HG03025 (cell line): ENCODE results near the gene IDH3A.
A peak's percentile ranks its signal among the peaks of the same experiment; 100 is the strongest.

ENCODE experiments used
- ATAC-seq: cut with Tn5 transposase; IDR thresholded peaks from one replicate; pipeline ENCODE4 v1.9.1; 2021; ENCODE audit warnings: mild to moderate bottlenecking, moderate library complexity; ENCODE audit not compliant: unreplicated experiment, low FRiP score

IDH3A gene

GRCh38 chr15:78162038-78162437 lies 12.9 kb downstream of the IDH3A start:
- ATAC-seq, result no peak

- no peak for ATAC-seq
Measured at GRCh38 chr15:78164010-78164409, 14.8 kb downstream of the IDH3A start.

GRCh38 chr15:78167227-78167888 lies 18.2 kb downstream of the IDH3A start:
- no peak for ATAC-seq

- no peak for ATAC-seq
Measured at GRCh38 chr15:78168608-78169007, 19.4 kb downstream of the IDH3A start.

DNA sequence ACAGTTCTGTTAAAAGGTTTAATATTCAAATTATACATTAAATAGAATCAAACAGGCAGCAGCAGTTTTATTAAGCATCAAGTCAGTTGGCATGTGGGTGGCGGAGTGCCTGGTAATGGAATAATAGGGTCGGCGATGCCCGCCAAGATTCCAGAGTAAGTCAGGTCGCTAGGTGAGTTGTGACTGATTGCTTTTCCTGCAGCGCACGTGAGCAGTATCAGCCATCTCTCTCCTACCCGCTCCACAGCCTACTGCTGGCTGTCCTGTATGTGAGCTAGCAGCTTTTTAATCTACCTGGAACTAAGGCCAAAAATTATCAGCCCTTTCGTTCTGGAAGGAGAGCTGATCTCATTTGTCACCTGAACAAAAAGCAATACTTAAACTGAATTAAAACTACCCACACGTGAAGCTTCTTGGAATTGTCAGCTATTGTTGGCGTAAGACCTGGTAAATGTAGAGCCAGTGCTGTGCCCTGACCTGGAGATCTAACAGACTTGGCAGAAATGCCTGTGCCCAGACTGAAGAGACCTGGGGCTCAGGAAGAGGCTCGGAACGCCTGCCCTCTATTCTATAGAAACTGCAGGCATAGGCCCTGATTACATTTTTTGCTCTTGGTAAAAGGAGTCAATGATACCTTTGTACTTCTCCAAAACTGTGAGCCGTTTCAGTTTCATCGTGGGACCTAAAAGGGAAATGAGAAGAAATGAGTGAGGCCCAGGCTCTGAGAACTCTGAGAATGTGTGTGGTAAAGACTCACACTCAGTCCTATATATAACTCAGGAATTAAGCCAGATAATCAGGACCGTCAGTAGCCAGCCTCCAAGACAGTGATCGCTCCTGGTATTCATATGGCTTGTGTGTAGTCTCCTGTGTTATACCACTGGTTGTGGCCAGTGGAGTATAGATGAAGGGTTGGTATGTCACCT lies 21.9 kb downstream of the IDH3A start:
- peak; percentile 49 for ATAC-seq

GRCh38 chr15:78171864-78172472 lies 22.8 kb downstream of the IDH3A start:
- ATAC-seq, result no peak

DNA sequence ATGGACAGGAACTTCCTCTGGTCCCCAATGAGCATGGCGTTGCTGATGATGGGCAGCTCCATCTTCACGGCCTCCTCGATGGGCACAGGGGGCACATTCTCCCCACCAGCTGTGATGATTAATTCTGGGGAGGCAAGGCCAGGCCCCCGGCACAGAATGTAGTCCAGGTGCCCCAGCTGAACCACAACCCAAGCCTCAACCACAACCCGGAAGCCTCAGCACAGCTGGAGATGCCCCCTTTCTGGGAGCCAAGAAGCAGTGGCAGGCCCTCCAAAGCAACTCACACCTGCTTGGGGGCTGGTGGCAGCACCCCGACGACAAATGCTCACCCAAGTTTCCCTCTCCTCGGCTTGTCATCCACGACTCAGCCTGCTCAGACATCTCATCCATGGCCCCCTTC lies 25.2 kb downstream of the IDH3A start:
- no peak for ATAC-seq

DNA sequence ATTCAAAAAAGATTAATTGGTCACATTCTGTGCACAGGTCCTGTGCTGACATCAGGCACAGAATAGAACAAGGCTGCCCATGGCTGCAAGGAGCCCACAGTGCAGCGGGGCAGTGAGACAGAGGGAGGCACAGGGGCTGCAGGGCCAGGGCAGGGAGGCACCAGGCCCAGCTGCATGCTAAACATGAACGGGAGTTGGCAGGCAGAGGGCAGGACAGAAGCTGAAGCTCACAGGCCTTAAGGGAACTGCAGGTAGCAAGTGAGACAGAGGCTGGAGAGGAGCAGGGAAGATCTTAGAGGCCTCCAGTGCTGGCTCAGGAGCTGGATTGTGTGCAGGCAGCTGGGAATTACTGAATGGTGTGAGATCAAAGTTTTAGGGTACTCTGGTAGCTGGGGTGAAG lies 26.2 kb downstream of the IDH3A start:
- no peak for ATAC-seq

- no peak for ATAC-seq
Measured at GRCh38 chr15:78177447-78177873, 28.3 kb downstream of the IDH3A start.

GRCh38 chr15:78178064-78178463 lies 28.9 kb downstream of the IDH3A start:
- no peak for ATAC-seq

GRCh38 chr15:78179286-78179840 lies 30.2 kb downstream of the IDH3A start:
- ATAC-seq, result no peak

DNA sequence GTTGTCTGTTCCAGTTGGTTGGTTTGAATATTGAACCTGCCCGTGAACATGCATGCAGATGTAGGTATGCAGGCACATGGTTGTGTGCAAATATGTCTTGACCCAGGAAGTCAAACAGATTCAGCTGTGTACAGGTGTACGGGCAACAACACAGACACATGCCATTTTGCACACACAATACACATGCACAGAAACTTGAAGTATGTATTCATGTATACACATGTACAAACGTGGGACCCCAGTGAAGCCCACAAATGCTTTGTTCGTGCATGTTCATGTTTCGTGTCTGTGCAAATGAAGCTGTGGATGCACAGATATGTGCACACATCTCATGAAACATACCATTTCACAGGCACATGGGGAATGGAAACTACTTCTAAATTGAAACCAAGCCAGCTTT lies 30.7 kb downstream of the IDH3A start:
- no peak for ATAC-seq

DNA sequence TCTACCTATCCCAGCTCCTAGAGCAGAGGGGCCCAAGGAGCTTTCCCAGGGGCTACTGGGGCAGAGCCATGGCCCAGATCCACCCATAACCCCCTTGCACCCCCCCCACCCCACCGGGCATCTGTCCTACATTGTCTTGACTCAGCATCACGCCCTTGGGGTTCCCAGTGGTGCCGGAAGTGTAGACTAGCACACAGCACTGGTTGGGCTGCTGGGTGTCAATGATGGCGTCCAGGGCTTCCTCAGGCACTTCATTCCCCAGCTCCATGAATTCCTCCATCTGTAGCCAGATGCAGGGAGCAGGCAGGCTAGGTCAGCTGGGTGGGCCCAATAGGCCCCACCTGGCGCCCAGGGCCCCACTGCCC lies 33.2 kb downstream of the IDH3A start:
- ATAC-seq, result no peak

- no peak for ATAC-seq
Measured at GRCh38 chr15:78182821-78183220, 33.7 kb downstream of the IDH3A start.

DNA sequence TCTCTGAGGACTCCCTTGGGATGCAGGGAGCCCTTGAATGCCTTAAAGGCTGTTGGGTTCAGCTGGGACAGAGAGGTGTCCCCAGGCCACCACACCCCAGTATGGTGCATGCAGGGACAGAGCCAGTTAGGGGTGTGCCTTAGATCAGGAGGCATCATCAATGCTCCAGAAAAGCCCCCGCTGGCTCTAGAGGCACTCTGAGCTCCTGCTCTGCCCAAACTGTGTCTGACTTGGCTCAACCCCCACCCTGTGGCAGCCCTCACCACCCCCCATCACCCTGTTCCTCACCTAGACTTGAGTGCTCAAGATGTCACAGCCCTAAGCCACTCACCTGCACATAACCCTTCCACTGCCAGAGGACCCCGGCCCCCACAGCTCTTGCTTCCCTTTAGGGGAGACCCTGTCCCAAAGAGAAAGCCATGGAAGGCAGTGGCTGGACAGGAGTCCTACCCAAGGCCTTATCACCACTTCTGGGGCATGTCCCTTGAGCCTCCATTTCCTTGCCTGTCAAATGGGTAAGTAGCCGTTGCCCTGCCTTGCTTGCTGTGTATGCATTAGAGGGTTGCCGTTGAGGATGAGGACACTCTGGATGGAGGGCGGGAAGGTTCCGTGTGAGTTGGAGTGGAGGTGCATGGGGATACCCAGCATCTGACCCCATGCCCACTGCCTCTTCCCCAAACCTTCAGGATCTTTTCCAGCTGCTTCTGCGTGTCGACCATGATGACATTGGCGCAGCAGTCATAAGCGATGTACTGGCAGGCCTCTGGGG lies 43.8 kb downstream of the IDH3A start:
- ATAC-seq, result no peak

DNA sequence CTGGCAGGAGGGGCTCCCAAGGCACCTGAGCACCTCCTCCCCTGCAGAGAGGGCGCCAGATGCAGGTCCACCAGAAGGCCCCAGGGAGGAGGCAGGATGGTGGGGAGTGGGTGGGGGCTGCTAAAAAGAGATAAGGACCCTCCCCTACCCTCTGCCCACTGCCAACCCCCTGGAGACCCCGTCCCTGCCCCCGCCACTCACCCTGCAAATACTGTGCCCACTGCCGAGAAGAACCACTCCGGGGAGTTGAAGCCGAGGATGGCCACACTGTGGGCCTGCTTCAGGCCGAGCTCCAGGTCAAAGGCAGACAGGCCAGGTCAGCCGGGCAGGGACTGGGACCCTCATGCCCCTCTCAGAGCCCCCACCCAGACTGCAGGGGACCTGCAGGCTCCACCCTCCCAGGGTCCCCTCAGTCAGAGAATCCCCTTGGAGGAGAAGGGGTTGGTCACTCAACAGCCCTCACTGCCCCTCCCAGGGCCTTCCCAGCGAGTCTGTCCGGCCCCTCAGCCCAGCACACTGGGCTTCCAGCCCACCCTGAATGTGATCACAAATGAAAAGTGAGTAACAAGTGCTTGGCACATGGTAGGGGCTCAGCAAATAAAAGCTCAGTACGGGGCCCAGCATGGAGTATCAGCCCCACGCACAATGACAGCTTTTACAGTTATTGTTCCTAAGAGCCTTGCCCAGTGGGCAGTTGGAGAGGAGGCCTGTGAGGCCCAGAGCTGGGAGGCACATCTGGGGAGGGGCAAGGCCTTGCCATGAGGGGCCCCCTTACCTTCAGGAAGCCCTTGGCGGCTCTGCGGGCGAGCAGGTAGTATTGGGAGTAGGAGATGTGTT lies 44.8 kb downstream of the IDH3A start:
- no peak for ATAC-seq

DNA sequence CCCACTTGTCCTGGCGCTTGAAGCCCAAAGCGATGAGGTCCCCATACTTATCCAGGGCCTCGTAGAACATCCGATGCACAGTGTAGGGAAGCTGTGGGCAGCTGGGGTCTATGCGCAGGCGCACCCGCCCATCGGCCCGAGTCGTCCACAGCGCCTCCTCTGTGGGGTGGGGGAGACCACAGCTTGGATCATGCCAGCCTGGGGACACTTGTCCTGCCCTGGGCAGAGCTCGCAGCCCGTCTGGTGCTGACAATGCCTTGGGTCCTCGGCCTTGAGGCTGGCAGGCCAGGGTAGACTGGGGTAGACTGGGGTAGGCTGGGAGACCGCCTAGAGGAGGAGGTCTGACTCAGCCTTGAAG lies 45.4 kb downstream of the IDH3A start:
- no peak for ATAC-seq

- ATAC-seq, result no peak
Measured at GRCh38 chr15:78195735-78196201, 46.6 kb downstream of the IDH3A start.

GRCh38 chr15:78197632-78198031 lies 48.5 kb downstream of the IDH3A start:
- no peak for ATAC-seq
